GM19463 (cell line): ENCODE data around the gene NCBP1.
A peak's percentile ranks its signal among the peaks of the same experiment; 100 is the strongest.
"Not testable (repeated sequence)": the region's sequence is repeated elsewhere in the genome, so short reads cannot be mapped to it uniquely, and the experiment has no call there.

Experiments
- ATAC-seq: cut with Tn5 transposase; IDR thresholded peaks from one replicate; pipeline ENCODE4 v1.9.1; 2021; ENCODE audit warnings: mild to moderate bottlenecking, moderate library complexity; ENCODE audit not compliant: unreplicated experiment

NCBP1 gene

DNA sequence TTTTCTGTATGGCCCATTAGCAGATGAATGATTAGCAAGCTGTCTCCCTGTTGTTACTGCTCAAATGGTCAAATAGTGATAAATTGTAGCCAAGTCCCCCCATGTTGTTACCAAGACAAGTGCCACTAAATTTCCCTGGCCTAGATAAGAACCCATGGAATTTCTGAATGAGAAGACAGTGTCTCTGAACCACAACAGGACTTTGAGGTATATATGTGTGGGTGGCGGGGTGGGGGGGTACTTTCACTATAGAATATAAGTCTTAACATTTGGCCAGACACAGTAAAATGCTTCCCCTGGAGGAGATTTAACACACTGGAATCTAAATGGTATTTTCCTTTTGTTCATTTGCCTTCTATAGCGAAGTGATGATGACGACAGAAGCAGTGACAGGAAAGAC lies 34.9 kb downstream of the NCBP1 start:
- no peak for ATAC-seq

DNA sequence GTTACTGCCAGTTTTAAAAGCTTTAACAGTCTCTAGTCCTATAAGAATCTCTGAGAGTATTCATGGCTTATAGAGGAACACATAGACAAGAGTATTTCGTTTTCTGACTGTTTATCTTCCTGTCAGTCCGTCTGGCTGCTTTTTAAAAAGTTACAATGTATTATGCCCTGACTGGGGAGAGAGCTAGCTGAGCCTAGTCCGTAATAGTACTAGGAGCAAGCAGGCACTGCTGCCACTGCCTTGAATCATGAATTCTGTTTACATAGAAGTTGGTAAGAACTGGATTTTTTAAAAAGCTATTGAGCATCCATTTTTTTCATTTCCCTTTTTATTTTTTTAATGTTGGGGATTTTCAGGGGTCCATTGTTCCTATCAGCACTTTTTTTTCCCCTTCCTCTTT lies 37.0 kb downstream of the NCBP1 start:
- no peak for ATAC-seq

DNA sequence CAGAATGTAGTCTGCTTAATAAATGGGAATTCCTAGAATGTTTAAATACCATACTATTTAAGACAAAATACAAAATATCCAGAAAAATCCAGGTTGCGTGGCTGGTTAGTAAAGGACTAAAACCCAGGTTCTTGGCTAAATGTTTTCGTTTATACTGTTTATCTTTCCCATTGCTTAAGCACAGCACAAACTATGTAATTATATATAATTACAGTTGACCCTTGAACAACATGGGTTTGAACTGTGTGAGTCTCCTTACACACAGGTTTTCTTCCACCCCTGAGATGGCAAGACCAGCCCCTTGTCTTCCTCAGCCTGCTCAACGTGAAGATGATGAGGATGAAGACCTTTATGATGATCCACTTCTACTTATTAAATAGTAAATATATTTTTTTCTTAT lies 38.8 kb downstream of the NCBP1 start:
- no peak for ATAC-seq

DNA sequence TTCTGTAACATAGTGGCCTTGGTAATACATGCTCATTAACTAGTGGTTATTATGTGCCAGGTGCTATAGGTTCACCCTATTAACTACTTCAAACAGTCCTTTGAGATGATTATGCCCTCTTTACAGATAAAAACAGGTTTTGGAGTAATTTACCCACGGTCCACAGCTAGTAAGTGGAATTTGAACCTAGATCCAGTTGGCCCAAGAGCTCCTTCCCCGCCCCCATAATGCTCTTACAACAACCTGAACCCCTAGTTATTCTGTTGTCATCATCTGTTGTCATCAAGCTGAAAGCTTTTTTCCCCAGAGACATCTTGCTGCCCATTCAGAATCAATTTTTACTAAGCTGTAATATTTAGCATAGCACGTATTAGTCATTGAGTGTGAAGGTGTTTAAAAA lies 40.3 kb downstream of the NCBP1 start:
- ATAC-seq = no peak

DNA sequence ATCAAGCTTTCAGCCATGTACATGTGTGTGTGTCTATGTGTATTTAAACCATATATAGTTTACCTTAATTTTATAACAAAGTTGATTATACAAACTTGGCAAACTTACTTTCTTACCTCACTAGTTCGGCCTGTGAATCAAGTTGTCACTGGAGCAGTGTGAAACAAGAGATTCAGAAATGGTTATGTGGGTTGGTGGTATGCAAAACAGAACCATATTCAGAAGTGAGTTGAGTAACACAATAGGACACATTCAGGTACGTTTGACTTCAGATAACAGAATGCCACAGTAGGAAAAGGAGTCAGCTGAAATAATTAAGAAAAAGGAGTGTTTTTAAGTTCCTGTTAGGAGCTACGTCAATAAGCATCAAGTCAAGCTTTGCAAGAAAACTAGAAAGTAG lies 42.0 kb downstream of the NCBP1 start:
- ATAC-seq = peak; percentile 50

DNA sequence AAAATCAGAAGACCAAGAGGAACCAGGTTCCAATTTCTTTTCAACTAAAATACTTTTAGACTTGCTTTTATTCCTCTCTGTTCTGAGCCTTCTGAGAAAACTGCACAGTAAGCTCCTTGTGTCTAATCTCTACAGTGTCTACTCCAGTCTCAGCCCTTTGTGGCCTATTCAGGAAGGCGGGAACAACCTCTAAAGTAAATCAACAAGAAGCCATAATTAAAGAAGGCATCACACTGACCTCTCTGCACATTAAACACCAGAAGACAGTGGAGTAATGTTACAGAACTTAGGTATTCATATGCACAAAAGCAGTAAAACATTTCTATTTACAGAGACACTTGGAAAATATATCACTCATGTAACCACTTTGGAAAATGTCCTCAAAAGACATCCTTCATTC lies 48.6 kb downstream of the NCBP1 start:
- ATAC-seq = no peak

DNA sequence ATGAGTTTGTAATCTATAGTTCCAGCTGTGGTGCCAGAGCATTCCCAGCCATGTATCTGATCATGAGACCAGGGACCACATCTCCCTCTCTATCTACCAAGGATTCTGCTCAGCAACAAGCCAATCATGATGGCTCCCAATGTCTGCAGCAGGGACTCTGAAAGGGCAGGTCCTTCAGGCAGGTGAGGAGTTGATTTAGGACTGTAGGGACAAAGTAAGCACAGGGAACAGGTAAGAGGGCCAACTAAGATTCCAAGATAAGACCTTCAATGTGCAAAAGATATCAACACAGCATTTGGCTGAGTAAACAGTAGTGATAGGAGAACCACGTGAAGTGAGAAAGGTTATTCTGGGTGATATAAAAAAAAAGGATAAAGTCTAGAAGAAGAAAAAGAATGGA lies 55.0 kb downstream of the NCBP1 start:
- no peak for ATAC-seq

DNA sequence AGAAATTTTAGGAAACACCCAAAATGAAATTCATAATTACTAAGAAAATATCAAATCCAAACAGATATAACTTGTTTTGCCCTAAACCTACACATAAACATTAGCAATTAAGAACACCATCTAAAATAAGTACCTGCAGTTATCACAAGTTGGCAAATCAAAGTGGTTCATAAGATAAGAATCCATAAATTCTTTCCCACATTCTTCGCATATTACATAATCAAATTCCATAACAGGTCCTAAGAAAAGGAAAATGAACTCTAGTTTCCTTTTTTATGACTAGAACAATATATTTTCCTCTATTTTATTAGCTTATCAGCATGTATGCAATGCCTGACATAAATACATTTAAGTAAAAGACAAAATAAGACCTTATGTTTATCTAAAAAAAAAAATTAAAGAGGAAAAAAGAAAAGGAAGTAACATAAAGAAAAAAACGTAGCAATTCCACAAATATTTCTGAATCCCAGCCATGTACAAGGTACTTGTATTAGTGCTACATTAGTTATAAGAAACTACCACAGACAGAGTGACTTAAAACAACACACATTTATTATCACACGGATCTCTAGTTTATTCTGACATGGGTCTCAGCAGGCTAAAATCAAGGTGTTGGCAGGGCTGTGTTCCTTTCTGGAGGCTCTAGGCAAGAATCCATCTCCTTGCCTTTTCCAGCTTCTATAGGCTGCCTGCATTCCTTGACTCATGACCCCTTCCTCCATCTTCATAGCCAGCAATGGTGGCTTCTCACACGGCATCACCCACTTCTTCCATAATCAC lies 56.0 kb downstream of the NCBP1 start:
- ATAC-seq = no peak

DNA sequence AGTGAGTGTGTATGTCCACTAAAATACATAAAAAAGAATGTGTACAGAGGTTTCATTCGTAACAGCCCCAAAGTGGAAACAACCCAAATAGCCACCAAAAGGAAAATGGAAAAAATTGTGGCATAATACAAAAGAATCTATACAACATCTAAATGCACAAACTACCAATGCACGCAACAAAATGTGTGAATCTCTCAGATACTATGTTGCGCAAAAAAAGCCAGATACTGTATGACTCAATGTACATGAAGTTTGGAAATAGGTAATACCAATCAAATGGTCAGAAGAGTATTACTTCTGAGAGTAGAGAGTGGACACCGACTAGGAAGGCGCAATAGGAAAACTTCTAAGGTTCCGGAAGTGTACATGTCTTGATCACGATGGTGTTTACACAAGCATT lies 61.1 kb downstream of the NCBP1 start:
- no peak for ATAC-seq

DNA sequence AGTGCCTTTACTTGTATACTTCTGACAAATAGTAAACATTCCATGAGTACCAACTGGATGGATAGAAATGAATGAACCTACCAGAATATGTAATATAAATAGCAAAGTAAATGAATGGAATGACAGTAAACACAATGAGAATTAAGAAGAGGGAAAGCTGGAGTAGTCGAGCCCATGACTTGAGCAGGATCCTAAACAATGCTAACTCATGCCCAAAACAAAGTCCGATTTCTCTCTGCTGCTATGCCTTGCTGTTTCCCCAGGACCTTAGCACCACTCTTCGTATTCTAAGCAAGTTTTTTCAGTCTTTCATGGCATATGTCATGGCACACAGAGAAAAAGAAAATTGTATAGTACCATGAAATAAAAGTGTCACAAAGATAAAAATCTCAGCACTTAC lies 61.8 kb downstream of the NCBP1 start:
- no peak for ATAC-seq

DNA sequence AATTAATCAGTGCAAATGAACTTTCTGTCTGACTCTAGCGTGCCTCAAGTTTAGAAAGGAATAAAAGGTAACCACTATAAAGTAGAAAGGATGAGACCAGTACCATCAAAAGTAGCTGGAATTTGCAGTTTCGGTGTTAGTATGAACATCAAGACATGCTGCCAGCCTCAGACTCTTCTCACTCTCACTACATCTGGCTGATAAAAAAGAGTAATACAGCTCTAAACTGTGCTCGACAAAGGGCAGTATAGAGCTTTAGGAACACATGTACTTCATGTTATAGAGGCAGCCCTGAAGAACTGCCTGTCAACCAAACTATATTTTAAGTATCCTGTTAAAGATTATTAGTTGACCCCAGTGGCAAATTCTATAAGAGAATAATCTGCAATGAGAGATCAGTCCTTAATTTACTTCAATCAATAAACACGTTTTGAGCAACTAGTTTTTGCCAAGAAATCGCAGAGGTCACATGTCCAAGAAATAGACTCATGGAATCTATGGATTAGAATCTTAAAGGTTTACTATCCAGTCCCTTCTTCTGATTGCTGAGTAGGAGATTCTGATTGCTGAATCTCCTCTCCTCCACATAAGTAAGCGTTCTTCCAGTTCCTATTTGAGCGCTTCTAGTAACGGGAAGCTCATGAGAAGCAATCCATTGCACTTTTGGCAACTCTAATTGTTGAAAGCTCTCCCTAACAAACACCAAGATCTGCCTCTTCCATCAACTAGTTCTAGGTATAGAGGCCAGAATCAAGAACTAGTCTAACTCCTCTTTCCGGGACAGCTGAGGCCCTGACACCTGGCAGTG lies 62.6 kb downstream of the NCBP1 start:
- ATAC-seq = no peak

DNA sequence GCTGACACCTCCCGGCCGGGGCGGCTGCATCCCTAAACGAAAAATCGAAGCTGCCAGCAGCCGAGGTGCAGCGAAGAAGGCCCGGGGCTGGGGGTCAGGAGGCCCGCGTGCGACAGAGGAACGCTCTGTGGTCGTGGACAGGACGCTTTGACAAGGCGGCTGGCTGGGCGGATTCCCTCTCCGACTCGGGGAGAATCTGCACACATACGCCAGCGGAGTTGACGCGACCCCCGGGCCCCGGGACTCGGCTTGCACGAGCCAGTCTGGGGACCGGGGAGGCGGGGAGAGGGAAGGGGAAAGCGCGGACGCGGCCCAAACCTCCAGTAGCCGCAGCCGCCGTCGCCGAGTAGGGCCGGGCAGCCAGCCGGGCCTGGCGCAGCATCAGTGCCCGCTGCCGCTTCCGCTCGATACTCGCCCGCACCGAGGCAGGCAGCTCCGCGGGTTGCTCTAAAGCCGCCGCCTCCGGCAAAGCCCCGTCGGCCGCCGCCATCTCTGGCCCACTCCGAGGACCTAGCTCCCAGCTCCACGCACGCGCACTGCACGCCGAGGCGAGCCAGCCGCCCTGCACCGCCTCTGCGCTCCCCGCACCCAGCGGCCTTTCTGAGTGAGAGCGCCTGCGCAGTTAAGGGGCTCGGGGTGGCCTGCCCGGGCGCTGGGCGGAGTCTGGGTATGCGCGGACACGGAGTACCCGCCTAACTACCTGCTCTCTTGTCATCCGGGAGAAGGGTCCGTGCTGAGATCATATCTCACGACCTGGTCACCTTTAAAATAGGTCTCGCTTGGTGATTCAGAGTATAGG lies 63.4 kb downstream of the NCBP1 start, which contains the start of gene XPA:
TSS of gene XPA (minus strand) at position 538 of the 799 bp plus-strand sequence. CDS start at position 490, 48 bp downstream.
- peak; percentile 89 for ATAC-seq

DNA sequence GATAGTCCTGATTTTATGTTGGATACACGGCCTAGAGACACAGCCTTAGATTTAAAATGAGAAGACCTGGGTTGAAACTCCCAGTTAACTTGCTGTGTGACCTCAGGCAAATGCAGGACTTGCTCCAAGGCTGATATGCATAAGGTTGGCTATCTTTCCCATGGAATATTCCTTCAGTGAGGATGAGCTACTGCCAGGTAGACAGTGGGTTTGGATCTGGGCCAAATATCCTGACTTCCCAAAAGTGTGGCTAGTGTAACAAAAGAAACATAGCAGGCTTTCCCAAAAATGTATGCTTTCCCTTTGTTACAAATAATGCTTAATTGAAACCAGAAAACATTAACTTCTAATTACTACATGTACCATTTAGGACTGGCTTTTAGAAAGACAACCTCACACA lies 64.2 kb downstream of the NCBP1 start:
- no peak for ATAC-seq

DNA sequence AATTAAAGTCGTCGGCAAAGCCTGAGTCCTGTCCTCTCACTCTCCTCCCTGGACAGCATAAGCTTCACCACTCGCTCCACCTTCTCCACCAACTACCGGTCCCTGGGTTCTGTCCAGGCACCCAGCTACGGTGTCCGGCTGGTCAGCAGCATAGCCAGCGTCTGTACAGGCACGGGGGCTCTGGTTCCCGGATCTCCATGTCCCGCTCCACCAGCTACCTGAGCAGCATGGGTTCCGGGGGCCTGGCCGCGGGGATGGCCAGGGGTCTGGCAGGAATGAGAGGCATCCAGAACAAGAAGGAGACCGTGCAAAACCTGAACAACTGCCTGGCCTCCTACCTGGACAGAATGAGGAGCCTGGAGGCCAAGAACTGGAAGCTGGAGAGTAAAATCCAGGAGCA lies 65.2 kb downstream of the NCBP1 start:
- ATAC-seq = no peak

DNA sequence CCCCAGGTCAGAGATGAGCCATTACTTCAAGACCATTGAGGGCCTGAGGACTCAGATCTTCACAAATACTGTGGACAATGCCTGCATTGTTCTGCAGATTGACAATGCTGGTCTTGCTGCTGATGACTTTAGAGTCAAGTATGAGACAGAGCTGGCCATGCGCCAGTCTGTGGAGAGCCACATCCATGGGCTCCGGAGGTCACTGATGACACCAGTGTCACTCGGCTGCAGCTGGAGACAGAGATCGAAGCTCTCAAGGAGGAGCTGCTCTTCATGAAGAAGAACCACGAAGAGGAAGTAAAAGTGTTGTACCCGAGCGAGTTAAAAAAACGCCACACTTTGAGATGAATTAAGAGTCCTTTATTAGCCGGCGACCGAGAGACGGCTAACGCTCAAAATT lies 65.7 kb downstream of the NCBP1 start:
- ATAC-seq = not testable (repeated sequence)

DNA sequence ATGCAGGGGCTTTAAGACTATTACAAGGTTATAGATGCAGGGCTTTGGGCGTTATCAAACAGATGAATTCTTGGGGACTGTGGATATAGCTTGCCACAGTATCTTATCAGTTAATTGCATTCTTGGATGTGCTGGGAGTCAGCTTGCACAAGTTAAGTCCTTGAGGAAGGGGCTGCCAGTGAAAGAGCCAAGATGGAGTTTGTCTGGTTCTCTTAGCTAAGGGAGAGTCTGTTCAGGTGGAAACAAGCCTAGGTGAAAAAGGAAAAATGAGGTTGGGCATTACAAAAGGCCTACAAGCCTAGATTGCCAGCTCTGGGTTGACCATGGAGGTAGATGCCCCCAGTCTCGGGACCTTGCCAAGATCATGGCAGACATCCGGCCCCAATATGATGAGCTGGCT lies 66.2 kb downstream of the NCBP1 start:
- not testable (repeated sequence) for ATAC-seq

DNA sequence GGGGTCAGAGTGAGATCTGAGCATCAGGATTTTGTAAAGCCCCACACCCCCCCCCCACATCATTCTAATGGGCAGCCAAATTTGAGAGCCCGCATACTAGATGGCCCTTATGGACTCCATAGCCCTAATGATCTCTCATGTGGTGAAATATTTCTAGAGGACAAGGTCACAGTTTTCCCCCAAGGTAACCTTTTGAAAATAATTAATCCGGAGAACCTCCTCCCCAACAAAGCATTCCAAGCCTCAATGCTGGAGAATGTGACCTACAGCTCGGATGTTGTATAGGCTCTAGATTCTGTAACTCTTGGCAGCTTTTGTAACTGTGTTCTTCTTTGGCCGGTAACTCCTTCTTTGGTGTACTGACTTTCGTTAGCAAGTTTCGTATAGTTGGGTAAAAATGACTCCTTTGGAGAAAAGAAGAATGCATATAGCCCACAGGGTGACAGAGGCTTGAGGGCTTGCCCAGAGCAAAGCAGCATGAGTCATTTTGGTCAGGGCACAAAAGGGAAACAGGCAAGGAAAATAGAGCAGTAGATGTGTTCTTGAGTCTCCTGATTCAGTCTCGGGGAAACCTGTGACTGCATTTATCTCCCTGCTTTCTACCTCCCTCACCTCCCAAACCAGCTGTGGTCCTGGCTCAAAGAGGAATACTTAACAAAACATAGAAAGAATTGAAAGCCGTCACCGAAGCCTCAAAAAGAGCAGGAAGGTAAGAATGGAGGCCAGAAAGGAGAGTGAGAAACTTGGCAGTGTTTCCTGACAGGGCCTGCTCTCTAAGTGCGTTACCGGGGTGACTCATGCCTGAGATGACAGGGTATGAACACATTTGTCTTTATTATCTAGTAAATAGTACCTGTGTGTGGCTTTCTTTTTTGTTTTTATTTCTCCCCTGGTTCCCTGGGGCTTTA lies 70.1 kb downstream of the NCBP1 start:
- peak; percentile 63 for ATAC-seq

DNA sequence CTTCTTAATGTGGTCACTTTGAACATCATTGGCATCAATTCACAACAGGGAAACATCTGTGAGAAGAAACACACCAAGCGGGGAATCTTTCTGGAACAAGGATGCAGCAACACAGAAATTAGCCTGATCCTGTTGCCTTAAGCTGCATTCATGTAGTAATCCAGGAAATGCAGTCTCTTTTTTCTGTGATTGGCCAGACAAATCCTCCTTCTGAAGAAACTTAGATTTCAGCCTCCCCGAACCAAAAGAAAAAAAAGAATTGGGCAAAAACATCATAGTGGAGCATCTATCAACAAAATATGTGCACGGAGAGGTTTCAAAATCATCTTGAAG lies 70.7 kb downstream of the NCBP1 start:
- ATAC-seq = no peak

DNA sequence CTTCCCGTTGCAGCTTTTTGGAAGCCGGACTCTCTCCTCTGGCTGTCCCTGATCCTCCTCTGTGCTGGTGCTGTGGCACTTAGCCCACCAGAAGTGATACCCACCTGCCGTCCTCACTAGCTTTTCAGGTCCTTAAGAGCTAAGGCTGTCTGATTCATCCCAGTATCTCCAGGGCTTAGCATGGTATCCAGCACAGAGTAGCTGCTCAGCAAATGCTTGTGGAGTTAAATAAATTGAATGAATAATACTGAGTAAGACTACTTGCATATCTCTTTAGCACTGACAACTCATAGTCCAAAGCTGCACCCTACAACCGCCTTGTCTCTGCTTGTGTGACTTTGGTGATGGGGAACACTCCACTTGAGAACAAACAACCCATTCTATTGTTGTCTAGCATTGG lies 71.2 kb downstream of the NCBP1 start:
- no peak for ATAC-seq

DNA sequence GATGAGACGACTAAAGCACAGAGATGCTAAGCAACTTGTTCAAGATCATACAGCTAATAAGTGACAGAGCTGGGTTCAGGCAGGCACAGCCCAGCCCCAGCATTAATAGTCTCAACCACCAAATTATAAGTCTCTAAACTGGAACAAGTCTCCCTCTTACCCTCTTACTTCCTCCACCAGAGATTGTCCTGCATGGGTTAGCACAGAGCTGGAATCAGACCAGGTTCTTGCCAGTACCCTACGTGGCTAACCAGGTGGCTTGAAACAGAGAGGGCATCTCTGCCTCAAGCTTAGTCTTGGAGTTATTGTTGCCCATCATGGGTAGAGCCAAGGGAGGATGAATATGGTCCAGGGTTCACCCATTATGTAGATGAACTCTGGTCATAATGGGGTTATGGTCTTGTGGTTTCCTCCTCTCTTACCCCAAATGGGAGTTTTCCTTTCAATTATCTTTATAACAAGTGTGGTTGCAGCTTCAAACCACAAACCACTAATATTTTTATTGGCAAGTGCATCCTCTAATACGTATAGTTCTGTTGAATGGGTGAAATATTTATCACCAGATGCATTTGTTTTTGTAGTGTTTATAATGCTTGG lies 71.8 kb downstream of the NCBP1 start:
- ATAC-seq = no peak
